Effector CD8-positive, alpha-beta T cell (primary cell): ENCODE measurements around the gene PAX8.
"Not testable (repeated sequence)": the region's sequence is repeated elsewhere in the genome, so short reads cannot be mapped to it uniquely, and the experiment has no call there.

ENCODE experiments used
- DNase-seq: peaks from one replicate; lab custom pipeline; 2025; lab: John Stamatoyannopoulos, UW
- total RNA-seq, 4 experiments: gene quantifications; one replicate each; lab custom pipeline; 2026; lab: John Stamatoyannopoulos, UW

The PAX8 gene
- total RNA-seq: 0.72 to 2.1 (median 1.2) reads per million in 4 experiments

GRCh38 chr2:113278742-113279139 lies at the start of gene PAX8:
Gene PAX8, minus strand, starts transcription at chr2:113278921. Its CDS starts 527 bp downstream, at chr2:113278394.
- DNase-seq: no peak

DNA sequence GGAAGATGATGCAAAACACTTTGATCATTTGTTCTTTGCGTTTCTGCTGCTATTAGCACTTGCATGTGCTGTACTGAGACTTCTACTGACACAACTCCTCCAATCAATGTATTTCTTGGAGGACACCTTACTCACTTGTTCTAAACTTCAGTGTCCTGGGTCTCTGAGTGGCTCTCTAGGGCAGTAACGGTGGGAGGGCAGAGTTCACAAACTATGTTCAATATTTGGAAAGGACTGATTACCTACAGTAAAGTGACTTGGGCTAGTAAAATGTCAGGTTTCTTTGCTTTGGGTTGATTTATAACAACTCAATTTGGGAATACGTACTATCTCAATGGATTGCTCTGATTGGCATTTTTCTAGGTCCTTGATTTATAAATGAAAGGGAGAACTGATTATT lies 49.3 kb upstream of the PAX8 start:
- DNase-seq: no peak

GRCh38 chr2:113325161-113325731 lies 46.5 kb upstream of the PAX8 start:
- not testable (repeated sequence) for DNase-seq

DNA sequence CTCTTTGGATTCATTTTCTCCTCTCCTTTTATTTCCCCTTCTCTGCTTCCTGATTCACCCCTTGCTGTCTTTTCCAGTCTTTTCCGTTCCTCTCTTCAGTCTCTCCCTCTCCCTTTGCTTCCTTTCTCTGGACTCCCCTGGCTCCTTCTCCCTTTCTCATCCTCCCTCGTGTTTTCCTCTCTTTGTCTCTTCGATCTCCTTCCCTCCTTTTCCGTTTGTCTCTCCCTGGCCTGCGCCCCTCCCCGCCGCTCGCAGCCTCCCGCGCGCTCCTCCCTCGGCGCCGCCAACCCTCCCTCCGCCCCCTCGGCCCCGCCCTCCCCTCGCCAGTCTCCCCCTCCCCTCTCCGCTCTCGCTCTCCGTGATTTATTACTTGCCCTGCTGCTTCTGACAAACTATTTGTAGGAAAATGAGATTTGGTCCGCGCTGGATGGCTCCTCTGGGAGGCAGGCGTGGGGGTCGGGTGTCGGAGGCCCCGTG lies 46.0 kb upstream of the PAX8 start:
- peak; percentile 29 for DNase-seq

GRCh38 chr2:113323129-113323528 lies 44.4 kb upstream of the PAX8 start:
- DNase-seq: not testable (repeated sequence)

DNA sequence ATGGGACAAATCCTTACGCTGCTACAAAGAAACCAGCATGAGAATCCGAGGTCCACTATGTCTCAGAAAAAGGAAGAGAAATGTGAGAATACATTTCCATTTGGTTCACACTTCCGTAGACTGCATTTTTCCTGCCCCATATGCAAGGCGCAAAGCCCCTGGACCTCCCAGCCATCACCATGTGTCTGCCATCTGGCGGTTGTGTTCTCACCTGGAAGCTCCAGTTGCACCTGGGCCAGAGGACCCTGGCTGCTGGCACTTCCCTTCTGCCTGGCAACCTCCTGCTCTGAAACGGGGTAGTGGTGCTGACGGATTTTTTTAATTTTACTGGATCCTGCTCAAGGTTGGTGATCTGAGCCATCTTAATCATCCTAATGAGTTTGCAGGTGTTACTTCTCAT lies 41.4 kb upstream of the PAX8 start:
- DNase-seq: not testable (repeated sequence)

GRCh38 chr2:113318941-113319340 lies 40.2 kb upstream of the PAX8 start:
- DNase-seq: not testable (repeated sequence)

GRCh38 chr2:113316085-113316484 lies 37.4 kb upstream of the PAX8 start:
- DNase-seq: no peak

- DNase-seq: not testable (repeated sequence)
These were observed 35.9 kb upstream of the PAX8 start for GRCh38 chr2:113314663-113315062.

DNA sequence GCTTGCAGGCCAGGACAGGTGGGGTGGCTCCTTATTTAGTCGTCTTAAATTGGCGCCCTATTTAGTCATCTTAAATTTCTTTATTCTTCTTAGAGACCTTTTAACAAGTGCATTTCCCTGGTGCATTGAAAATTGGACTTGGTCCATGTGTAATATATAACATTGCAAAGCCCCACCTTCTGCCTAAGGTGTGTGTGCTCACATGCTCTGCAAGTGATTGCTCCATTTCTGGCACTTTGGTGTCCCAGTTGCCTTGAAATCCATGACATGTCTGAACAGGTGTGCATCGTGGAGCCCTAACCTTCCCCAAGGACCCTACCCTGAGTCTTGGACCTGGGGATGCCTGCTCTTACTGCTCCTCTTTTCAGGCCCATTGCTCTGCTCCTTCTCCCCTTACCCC lies 35.5 kb upstream of the PAX8 start:
- DNase-seq: not testable (repeated sequence)

GRCh38 chr2:113311781-113312180 lies 33.1 kb upstream of the PAX8 start:
- DNase-seq: not testable (repeated sequence)

GRCh38 chr2:113311191-113311590 lies 32.5 kb upstream of the PAX8 start:
- DNase-seq: not testable (repeated sequence)

GRCh38 chr2:113309655-113310387 lies 31.1 kb upstream of the PAX8 start:
- DNase-seq: no peak

DNA sequence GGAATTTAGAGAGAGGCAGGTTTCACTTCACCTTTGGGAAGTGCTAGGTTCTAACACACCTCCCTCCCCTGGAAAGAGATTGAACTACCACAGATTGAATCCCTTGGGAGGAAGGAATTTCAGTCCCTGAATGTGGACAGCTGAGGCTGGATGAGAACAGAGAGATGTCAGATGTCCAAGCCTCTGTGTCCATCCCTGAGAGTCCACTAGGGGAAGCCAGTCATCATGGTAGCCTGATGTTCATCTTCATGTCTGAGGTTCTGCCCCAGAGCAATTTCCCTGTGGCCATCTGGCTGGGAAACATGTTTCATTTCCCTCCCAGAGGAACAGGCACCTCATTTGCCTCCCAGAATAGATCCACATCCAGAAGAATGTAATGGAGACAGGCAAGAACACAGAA lies 30.1 kb upstream of the PAX8 start:
- not testable (repeated sequence) for DNase-seq

DNA sequence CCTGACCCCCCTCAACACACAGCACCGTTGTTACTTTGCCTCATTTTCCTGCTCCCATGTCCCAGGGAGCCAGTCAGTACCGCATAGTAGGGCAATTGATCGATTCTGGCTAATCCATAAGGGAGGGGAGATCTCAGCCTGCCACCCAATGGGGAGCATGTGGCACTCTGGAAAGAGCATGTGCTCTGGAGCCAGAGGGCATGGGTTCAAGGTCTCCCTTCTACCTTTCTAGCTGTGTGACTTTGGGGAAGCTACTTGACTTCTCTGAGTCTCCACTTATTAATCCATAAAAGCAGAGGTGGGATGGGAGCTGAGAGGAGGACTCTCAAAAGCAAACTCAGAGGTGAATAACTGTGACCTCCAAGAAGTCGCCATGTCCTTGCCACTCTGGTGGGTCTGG lies 27.5 kb upstream of the PAX8 start:
- not testable (repeated sequence) for DNase-seq

GRCh38 chr2:113305749-113306148 lies 27.0 kb upstream of the PAX8 start:
- DNase-seq: not testable (repeated sequence)

DNA sequence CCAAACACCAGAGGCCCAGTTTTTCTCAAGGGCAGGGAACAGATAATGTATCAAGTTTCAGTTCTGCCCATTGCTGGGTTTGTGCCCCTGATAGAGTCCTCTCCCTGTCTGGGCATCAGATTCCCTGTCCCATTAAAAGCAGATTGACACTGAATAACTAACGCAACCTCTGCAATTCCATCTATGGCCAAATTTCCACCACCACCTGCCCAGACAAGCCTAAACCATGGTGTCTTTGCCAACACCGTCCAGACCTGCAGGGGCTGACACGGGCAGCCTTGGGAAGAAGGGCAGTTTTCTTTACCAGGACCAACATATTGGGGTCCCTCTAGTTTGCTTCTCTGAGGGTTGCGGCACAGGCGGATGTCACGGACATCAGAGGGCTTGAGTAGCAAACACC lies 26.4 kb upstream of the PAX8 start:
- no peak for DNase-seq

DNA sequence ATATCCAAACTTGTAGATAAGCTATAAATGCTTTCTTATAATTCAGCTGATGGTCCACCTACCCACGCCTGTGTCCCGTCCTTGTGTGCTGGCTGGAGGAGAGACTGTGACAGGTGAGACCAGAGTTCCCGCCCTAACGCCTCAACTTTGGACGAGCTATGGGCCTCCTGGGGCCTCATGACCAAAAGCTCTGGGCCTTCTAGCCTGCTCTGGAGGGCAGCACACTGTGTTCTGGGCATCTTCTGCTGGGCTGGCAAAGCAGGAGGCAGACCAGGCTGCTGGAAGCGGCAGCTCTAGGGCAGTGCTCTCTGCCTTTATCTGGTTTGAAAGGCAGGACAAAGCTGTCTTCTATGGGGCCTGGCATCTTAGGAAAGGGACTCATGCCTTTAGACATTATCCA lies 26.0 kb upstream of the PAX8 start:
- no peak for DNase-seq

DNA sequence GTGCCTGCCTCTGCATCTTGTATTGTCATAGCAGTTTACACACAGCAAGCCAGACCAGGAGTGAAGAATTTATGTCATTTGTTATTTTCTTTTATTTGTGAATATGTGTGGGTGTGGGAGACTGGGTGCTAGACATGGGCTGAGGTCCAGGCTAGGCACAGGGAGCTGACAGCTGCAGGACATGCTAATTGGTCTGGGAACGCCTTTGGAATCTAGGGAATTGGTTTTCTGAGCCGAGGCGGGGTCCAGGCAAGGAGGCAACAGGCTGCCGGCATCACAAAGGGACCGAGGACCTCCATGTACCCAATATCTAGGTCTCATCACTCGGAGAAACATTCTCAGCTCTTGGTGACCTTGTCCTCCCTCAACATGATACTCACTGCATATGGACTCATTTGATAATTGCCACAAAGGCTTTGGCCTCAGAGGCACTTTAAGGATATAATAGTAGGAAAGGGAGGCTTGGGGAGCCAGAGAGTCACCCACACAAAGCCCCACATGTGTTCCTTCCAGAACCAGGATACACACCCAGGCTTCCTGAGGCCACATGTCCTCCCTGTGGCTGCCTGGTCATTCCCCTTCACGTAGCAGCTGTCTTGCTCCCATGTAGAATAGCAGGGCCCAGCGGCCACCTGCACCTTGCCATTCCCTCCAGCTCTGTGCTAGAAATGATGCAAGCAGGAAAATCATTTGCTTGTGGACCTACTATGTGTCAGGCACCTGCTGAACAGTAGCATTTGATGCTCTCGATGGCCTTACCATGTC lies 23.7 kb upstream of the PAX8 start:
- DNase-seq: not testable (repeated sequence)

- no peak for DNase-seq
These were observed 21.6 kb upstream of the PAX8 start for GRCh38 chr2:113300281-113300680.

- no peak for DNase-seq
These were observed 19.5 kb upstream of the PAX8 start for GRCh38 chr2:113298176-113298575.

DNA sequence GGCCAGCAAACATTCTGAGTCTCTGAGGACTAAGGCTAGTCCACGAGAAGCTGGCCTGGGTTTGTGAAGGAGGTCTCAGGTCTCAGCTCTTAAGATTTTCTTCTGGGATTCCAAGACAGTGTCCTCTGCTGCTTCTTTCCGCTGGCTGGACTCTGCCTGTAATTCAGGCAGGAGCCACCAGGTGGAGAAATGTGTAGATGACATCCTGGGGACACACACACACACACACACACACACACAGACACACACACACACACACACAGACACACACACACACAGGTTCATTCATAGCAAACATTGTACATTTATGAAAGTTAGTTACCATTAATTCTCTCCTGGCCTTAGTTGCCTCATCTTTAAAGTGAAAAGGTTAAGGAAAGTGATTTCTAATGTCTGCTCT lies 18.9 kb upstream of the PAX8 start:
- not testable (repeated sequence) for DNase-seq

- no peak for DNase-seq
These were observed 12.5 kb upstream of the PAX8 start for GRCh38 chr2:113291191-113291590.
